HG03045 (cell line): Measurements from ENCODE around the gene PYM1.

Experiments
- ATAC-seq: cut with Tn5 transposase; IDR thresholded peaks from one replicate; pipeline ENCODE4 v1.9.1; 2021; ENCODE audit warnings: mild to moderate bottlenecking, moderate library complexity; ENCODE audit not compliant: unreplicated experiment

The PYM1 gene

DNA sequence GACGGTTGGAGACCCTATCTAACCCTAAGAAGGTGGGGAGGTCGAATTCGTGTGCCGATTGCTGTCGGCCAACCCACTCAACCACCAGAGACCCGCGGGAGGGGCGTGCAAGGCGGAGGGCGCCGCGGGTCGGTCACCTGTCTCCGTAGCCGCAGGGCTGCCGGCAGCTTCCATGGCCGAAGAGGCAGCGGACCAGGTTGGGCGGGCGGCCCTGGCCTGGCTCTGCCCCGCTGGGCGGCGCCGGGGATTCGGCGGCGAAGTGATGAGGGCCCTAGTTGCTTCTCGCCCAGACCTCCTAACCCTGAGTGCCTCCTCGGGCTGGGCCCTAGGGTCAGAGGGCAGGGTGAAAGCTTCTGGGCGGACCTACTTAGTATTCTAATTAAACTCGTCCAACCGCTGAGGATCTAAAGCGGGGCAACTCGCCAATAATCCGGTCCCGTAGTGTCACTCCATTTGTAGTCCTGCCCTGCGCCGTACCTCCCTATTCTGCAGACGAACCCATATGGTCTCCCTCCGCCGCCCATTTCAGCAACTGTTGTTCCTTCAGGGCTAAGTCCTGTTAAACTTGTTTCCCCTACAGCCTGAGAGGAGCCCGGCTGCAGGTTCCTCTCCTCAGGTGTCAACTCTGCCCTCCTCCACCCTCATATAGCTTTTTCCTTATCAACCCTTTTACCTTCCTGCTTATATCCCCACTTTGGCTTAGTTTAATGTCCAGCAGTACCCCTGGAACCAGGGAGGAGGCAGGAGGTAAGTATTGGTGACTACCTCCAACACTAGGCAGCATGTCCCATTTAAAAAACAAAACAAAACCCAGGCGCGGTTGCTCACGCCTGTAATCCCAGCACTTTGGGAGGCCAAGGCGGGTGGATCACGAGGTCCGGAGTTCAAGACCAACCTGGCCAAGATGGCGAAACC is at the start of gene PYM1:
Gene PYM1, minus strand, starts transcription at position 307 of the 915 bp plus-strand sequence. Its CDS starts 133 bp downstream, at position 174.
- ATAC-seq: peak; percentile 39

DNA sequence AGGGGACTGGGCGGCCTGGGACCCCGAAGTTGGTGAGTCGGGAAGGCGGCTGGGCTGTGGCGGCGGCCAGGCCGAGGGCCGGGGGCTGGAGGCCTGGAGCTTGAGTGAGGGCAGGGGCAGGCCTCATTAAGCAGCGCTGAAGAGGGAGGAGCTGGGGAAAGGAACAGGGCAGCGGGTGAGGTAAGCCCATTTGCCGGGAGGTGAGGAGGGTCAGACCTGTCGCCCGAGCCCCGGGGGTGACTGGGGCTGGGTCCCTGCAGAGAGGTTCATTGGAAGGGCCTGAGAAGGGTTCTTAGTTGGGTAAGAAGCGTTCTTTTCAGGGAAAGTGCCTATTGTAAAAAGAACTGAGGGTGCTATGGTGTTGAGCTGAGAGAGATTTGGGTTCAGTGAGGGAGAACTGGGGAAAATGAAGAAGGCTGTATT is 46.6 kb upstream of the PYM1 start:
- ATAC-seq: peak; percentile 23

DNA sequence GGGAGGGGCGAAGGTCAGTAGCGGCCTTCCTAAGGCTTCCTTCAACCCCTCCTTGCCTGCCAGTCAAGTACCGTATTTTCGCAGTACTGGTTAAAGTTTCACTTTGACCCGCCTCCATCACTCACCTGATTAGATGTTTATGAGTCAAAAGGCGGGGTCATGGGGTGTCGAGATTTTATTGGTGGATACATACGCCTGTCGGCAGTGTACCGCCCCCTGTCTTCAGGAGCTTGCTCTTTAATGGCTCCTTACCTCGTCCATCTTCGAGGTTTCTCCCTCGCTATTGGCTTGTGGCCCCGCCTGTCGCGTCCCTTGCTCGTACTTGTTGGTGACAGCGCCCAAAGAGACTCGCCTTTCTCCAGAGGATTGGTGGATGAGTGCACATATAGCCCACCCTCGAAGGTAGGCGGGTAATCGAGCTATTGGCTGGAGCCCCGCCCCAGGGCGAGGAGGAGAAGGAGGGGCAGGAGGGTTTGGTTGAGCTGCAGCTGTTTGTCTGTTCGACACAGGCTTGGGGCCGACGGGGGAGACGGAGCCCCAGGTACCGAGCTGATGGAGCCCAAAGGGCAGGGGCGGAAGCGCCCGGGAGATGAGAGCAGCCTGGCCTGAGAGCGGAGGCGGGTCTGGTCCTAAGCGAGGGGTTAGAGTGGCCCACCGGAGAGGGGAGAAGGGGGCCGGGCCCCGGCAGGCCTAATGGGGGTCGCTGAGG is 46.1 kb upstream of the PYM1 start, which contains the start of gene RAB5B:
Gene RAB5B, plus strand, starts transcription at position 480 of the 709 bp plus-strand sequence. CDS start 12,883 bp downstream, outside the sequence.
- peak; percentile 94 for ATAC-seq

DNA sequence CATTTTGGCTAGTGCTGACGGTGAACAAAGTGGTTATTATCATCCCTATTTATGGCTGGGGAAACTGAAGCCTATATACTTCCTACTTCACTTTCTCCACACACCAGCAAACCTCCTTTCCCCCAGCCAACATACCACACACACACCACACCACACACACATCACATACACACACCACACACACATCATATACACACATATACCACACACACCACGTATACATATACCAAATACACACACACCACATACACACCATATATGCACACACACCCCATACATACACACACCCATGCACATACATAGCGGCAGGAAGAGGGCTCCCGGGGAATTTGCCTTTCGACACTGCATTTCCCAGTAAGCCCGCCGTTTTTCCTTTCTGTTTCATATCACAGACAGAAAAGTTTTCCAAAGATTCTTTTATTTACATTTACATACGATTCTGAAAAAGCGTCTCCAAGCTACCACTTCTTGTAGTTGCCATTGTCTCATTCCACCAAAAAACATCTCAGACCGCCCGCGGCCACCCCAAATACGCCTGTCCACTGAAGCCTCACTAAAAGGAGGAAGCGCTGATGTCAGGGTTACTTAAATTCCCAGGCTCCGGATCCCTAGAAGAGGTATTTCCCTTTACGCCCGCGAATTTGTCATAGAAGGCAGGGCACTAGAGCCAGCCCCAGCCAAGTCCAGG is 45.4 kb upstream of the PYM1 start:
- no peak for ATAC-seq

DNA sequence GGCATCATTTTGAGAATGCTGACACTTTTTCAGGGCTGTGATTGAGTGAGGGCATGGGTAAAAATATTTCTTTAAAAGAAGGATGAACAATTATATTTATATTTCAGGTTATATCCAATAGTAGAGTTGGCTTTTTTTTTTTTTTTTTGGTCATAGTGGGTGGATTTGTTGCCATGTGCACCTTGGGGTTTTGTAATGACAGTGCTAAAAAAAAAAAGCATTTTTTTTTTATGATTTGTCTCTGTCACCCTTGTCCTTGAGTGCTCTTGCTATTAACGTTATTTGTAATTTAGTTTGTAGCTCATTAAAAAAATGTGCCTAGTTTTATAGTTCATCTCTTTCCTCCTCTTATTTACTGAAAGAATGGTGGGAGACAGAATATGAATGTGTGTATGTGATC is 44.8 kb upstream of the PYM1 start:
- ATAC-seq: no peak

DNA sequence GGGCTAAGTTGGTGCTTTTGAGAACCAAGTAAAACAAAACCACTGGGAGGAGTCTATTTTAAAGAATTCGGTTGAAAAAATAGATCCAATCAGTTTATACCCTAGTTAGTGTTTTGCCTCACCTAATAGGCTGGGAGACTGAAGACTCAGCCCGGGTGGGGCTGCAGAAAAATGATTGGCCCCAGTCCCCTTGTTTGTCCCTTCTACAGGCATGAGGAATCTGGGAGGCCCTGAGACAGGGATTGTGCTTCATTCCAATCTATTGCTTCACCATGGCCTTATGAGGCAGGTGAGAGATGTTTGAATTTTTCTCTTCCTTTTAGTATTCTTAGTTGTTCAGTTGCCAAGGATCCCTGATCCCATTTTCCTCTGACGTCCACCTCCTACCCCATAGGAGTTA is 44.3 kb upstream of the PYM1 start:
- no peak for ATAC-seq

DNA sequence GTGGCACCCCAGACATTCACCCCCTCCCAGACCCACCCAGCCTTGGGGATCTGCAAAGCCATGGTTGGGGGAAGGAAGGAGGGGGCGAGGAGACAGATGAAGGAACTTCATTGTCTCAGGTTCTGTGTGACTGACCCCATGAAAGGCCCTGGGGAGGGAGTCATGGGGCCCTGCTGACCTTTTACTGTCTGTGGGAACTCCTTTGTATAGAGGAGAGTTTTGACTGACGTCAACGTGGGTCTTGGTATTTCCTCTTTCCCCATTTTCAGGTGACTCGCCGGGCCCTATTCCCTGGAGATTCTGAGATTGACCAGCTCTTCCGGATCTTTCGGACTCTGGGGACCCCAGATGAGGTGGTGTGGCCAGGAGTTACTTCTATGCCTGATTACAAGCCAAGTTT is 43.1 kb upstream of the PYM1 start:
- ATAC-seq: no peak

DNA sequence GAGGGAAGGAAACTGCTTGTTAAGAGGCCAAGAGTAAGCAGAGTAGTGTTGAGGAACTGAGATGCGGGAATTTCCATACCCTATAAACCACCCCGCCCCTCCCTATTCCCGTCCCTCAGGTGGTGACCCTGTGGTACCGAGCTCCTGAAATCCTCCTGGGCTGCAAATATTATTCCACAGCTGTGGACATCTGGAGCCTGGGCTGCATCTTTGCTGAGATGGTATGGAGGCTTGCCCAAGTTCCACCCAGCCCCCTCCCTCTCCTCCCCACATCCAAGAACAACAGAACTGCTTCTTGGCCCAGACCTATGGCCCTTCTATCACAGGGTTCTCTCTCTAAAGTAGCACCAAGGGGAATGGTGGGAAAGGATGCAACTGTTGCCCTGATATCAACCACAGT is 41.7 kb upstream of the PYM1 start:
- no peak for ATAC-seq

DNA sequence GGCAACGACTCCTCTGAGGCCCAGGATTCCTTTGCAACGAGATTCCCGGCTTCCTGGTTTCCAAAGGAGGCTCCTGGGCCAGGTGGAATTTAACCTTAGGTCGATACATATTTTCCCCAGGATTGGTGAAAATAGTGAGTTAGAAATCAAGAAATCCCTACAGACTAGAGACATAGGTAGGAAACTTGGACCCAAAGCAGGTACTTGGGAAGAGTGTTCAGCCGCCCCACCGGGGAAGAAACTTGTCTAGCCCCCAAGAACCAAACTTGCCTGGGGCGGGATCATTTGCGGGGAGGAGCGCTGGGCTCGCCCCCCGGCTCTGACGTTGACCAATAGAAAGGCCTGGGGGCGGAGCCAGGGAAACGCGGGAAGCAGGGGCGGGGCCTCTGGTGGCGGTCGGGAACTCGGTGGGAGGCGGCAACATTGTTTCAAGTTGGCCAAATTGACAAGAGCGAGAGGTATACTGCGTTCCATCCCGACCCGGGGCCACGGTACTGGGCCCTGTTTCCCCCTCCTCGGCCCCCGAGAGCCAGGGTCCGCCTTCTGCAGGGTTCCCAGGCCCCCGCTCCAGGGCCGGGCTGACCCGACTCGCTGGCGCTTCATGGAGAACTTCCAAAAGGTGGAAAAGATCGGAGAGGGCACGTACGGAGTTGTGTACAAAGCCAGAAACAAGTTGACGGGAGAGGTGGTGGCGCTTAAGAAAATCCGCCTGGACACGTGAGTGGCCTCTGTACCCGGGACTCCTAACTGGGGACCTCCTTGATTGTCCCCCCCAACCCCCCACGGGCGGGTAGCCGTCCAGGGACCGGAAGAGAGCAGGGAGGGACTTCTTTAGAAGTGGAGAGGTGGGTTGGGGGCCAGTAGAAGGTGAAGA is 39.0 kb upstream of the PYM1 start, which contains the start of gene CDK2:
Gene CDK2, plus strand, starts transcription at position 423 of the 874 bp plus-strand sequence. Its CDS starts 179 bp downstream, at position 602.
- ATAC-seq: peak; percentile 93

DNA sequence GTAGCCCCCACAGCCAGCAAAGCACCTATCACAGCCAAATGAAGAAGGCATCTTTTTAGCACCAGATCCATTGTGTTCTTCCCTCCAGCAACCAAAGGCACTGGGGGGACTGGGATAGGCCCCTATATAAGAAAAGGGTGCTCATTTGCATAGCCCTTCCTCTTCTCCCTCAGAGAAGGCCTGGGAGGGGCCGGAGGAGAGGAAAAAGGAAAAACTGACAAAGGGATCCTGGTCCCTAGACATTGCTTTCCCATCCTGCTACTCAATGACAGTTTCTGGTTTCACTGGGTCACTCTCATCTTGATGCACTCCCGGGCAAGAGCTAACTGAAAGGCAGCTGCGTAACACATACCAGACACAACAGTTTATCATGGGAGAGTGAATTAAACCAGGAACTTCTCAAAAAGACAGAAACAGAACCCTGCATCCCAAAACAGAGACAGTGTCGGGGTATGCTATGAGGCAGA is 38.3 kb upstream of the PYM1 start, which contains the start of gene PMEL:
Gene PMEL, minus strand, starts transcription at position 102 of the 467 bp plus-strand sequence. Its CDS starts 31 bp downstream, at position 71.
- no peak for ATAC-seq

DNA sequence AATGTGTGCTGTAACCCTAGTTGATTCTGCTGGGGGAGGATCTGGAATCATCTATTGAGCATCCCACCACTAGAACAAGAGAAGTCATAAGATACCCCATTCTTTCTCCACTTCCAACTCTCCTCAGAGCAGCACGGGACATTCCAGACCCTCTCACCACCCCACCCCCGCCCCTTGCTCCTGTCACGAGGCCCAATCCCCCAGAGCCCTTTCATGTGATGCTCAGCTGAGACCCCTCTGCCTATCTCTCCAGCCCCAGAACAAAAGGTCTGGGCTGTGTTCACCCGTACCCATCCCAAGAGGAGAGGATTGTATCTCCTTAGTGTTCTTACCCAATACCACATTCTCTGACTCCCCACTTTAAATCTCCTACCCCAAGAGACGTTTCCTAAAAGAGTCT is 37.5 kb upstream of the PYM1 start:
- no peak for ATAC-seq

DNA sequence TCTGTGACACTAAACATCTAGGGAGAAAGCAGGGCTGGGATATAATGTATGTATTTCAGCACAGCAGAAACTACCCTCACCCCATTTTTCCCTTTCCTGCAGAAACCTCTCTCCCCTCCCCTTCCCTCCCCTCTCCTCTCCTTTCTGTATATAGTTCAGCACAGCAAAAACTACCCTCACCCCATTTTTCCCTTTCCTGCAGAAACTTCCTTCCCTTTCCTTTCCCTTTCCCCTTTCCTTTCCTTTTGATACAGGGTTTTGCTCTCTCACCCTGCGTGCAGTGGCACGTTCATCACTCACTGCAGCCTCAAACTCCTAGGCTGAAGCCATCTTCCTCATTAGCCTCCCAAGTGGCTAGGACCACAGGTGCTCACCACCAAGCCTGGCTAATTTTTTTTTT is 36.1 kb upstream of the PYM1 start:
- no peak for ATAC-seq

DNA sequence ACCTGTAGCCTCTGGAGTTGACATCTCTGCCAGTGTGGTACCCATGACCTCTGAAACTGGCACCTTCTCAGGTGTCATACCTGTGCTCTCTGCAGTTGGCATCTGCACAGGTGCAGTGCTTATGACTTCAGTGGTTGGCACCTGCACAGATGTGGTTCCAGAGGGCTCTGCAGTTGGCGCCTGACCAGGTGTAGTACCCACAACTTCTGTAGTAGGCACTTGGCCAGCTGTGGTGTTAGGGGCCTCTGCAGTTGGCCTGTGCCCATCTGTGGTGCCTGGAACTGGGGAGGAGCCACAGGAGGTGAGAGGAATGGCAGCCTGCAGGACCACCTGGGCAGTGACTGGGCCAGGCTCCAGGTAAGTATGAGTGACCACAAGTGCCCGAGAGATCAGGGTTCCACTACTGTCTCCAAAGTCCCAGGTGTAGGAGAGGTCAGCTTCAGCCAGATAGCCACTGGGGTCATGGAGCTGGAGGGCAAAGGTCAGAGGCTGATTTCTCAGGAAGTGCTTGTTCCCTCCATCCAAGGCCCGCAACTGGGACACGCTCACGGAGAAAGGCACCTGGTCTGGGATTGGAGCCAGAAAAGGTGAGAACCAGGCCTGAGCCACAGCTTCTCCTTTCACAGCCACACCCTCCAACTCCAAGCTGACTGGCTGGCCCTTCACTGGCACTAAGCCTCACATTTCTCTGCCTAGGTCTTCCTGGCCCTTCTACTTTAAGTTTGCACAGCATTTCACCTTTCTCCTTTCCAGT is 29.6 kb upstream of the PYM1 start:
- ATAC-seq: no peak

DNA sequence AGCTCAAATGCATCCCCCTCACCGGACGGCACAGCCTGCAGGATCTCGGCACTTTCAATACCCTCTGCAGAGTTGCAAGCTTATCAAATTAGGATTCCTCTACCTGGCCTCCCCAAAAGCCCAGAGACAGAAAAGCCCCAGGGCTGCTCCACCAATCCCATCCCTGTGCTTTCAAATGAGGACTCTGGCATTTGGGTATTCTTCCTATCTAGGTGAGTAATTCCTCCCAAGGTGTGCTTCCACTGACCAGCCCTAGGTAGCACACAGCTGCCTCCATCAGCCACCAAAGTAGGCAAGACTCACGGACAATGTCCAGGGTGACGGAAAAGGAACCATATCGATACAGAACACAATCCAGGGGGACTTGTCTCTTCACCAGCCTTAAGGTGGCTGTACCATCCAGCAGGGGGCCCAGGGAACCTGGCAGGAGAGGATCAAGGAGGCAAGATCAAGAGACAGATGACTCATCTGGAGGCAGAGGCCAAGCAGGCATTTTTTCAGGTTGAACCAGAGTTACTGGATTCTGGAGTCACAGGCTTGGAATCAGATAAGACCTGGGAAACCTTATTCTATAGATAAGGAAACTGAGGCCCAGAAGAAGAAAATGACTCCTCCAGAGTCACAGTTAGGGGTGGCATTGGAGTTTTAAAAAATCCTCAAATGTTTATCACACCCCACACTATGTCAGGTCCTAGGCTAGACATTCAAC is 28.3 kb upstream of the PYM1 start:
- no peak for ATAC-seq

DNA sequence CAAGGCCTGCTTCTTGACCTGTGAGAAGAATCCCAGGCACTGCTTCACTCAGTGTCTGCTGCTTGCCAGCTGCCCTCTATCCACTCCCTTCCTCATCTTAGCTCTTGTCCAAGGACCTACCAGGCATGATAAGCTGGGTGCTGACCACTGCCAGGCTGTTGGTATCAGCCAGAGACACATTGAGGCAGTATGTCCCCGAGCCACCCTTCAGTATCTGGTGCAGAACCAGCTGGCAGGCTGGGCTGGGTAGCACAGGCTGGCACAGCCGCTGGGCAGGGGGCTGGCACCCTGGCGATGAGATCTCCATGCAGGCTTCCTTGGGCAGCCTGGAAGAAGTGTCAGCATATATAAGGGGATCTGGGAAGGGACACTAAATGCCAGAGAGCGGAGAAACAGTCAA is 27.6 kb upstream of the PYM1 start:
- no peak for ATAC-seq

DNA sequence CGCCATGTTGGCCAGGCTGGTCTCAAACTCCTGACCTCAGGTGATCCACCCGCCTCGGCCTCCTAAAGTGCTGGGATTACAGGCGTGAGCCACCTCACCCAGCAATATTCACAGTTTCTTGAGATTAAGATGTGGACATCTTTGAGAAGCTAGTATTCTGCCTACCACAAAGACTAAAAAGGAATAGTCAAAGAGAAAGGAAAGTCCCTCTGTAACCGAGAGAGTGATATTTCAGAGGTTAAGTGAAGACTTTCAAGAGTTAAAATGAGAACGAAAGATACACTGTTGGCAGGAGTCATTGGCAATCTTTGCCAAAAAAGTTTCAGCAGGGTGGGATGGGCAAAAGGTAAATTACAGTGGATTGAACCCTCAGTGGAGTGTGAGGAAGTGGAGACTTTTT is 18.9 kb upstream of the PYM1 start:
- no peak for ATAC-seq

DNA sequence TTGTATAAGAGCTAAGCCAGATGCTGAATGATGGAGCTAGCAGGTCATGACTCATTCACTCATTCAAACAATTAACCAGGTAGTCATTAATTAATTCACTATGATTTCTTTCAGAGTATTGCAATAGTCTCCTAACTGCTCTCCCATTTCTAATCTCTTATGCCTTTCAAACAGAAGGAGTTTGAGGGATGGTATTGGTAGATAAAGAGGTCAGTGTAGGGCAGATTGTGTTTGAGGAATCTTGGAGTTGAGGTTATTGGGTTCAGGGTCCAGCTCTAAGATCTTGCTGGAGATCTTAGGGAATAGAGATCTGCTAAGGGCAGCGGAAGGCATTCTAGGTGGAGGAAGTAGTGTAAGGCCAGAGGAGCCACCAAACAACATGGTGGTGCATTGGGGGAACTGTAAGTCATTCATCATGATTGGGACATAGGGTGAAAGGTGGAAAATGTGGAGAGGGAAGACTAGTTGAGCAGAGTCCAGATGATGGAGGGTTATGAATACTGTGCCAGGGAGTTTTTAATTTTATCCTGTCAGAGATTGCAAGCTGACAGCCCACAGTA is 15.0 kb upstream of the PYM1 start:
- ATAC-seq: no peak

DNA sequence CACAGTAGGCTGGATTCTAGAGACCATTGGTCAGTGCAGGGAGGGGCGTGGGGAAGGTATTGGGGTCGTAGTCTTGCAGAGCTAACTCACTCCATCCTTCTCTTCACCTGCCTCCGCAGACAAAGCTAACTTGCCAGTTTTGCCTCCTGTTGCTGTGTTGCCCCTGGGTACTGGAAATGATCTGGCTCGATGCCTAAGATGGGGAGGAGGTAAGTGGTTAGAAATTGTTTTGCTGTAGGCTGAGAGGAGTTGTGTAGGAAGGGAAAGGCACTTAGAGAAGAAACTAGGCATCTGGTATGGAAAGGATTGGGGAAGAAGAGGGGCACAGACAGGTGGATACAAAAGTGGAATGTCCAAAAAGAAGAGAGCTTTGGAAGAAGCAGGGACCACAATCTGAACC is 14.4 kb upstream of the PYM1 start:
- ATAC-seq: no peak
